HFF-Myc (cell line): ENCODE measurements around the gene CTCFL.
"Not testable (repeated sequence)": the region's sequence is repeated elsewhere in the genome, so short reads cannot be mapped to it uniquely, and the experiment has no call there.

Source experiments
- DNase-seq: peaks from one replicate; pipeline ENCODE4 v3.0.0-alpha.2; 2011; ENCODE audit warnings: low read depth; ENCODE audit errors: extremely low read depth
- H3K4me3 ChIP-seq: replicated peaks from 2 replicates; pipeline ENCODE4 v1.5.1; 2011; ENCODE audit warnings: low read depth, mild to moderate bottlenecking, control low read depth, low read length
- CTCF ChIP-seq: IDR thresholded peaks from 2 replicates; pipeline ENCODE4 v1.5.1; 2012; ENCODE audit warnings: mild to moderate bottlenecking, low read depth, low read length, control low read depth; ENCODE audit errors: missing control alignments

The CTCFL gene

GRCh38 chr20:57493091-57493615, 31.8 kb downstream of the CTCFL start:
- TF ChIP-seq CTCF: no peak
- DNase-seq: no peak
- no peak overlapping the region for H3K4me3 ChIP-seq

GRCh38 chr20:57491373-57491772, 33.6 kb downstream of the CTCFL start:
- no peak for DNase-seq
- no peak overlapping the region for H3K4me3 ChIP-seq
- no peak for TF ChIP-seq CTCF

GRCh38 chr20:57488277-57488676, 36.7 kb downstream of the CTCFL start:
- DNase-seq, H3K4me3 ChIP-seq: not testable (repeated sequence)

- no peak for DNase-seq
- no peak for TF ChIP-seq CTCF
- H3K4me3 ChIP-seq: no peak overlapping the region
Measured at GRCh38 chr20:57485770-57486169, 39.2 kb downstream of the CTCFL start.

- TF ChIP-seq CTCF: no peak
- no peak for DNase-seq
- no peak overlapping the region for H3K4me3 ChIP-seq
Measured at GRCh38 chr20:57484772-57485171, 40.2 kb downstream of the CTCFL start.

GRCh38 chr20:57483287-57484050, 41.5 kb downstream of the CTCFL start:
- DNase-seq: no peak
- H3K4me3 ChIP-seq: no peak overlapping the region
- TF ChIP-seq CTCF: no peak

GRCh38 chr20:57482796-57483195, 42.1 kb downstream of the CTCFL start:
- no peak overlapping the region for H3K4me3 ChIP-seq
- no peak for DNase-seq

More at GRCh38 chr20:57482796-57483195, 42.1 kb downstream of the CTCFL start:
- TF ChIP-seq CTCF: no peak
